ENCODE data around the gene TCOF1. TPM values are rescaled to one million over a fixed set of nuclear protein-coding genes. Genes with fewer than 3 reads are reported as not detected.

The TCOF1 gene
- total and polyA plus RNA-seq, 8 donors = 8.7 to 19.9 (median 13.7) TPM

- intact Hi-C loops (cut with DNase I) = no loop called here
Measured at GRCh38 chr5:150395688-150395975, 38.1 kb downstream of the TCOF1 start.

GRCh38 chr5:150396267-150396666 is 38.8 kb downstream of the TCOF1 start:
- DNase-seq (no peak), FAIRE-seq (no peak), ATAC-seq (no peak)
- H3K4me3 ChIP-seq = no peak overlapping the region
- H3K9me3 ChIP-seq = no peaks in the 10 kb centered on the region
- H3K36me3 ChIP-seq = peaks cover 3 to 56% (median 32%) of the 10 kb centered on the region in 3 donors
- 87 to 92% methylated on average over 7 of the region's 7 CpGs for whole genome bisulfite sequencing, 2 donors
- H3K4me1 ChIP-seq = no peaks in the 10 kb centered on the region
- no peak for TF ChIP-seq CTCF (IDR thresholded peaks at IDR 0.05)
- H3K27me3 ChIP-seq = no peaks in the 10 kb centered on the region
- no peak overlapping the region for H3K27ac ChIP-seq
- intact Hi-C loops (cut with DNase I) = no loop called here

More at GRCh38 chr5:150395688-150395975, 38.1 kb downstream of the TCOF1 start:
- no peaks in the 10 kb centered on the region for H3K4me1 ChIP-seq
- H3K9me3 ChIP-seq = no peaks in the 10 kb centered on the region
- H3K27me3 ChIP-seq = no peaks in the 10 kb centered on the region
- H3K36me3 ChIP-seq = peaks cover 3 to 62% (median 32%) of the 10 kb centered on the region in 3 donors
- no peak overlapping the region for H3K4me3 ChIP-seq
- no peak overlapping the region for H3K27ac ChIP-seq
- ATAC-seq (no peak), DNase-seq (no peak), FAIRE-seq (no peak)
- no peak for TF ChIP-seq CTCF (IDR thresholded peaks at IDR 0.05)
- WGBS, 2 donors = 83 to 92% methylated on average over 2 of the region's 2 CpGs

GRCh38 chr5:150397146-150397781 is 39.8 kb downstream of the TCOF1 start:
- DNase-seq (no peak), ATAC-seq (no peak), FAIRE-seq (no peak)
- Histone ChIP-seq H3K4me3 (no peak overlapping the region), H3K27me3 (no peaks in the 10 kb centered on the region), H3K4me1 (no peaks in the 10 kb centered on the region), H3K9me3 (no peaks in the 10 kb centered on the region), H3K36me3 (peaks cover 3 to 46% (median 22%) of the 10 kb centered on the region in 3 donors), H3K27ac (no peak overlapping the region)
- WGBS, 2 donors = 91 to 93% methylated on average over 14 of the region's 14 CpGs
- intact Hi-C loops (cut with DNase I) = no loop called here
- TF ChIP-seq CTCF (IDR thresholded peaks at IDR 0.05) = no peak

GRCh38 chr5:150397782-150398721 is 40.6 kb downstream of the TCOF1 start:
- intact Hi-C loops (cut with DNase I) = no loop called here
- WGBS, 2 donors = 93 to 94% methylated on average over 13 of the region's 13 CpGs
- no peaks in the 10 kb centered on the region for H3K27me3 ChIP-seq
- no peaks in the 10 kb centered on the region for H3K4me1 ChIP-seq
- H3K9me3 ChIP-seq = no peaks in the 10 kb centered on the region
- DNase-seq (no peak), ATAC-seq (no peak), FAIRE-seq (no peak)
- H3K4me3 ChIP-seq = no peak overlapping the region
- H3K27ac ChIP-seq = no peak overlapping the region
- TF ChIP-seq CTCF (IDR thresholded peaks at IDR 0.05) = no peak
- peaks cover 3 to 38% (median 15%) of the 10 kb centered on the region in 3 donors for H3K36me3 ChIP-seq

Measured in pancreas (tissue), 10 donors.